CD4-positive, alpha-beta T cell treated with Interleukin-2 at 100 ng/mL for 4 hours (primary cell): ENCODE data around the gene THBS4.
"Not testable (repeated sequence)": the region's sequence is repeated elsewhere in the genome, so short reads cannot be mapped to it uniquely, and the experiment has no call there.

Source experiments
- DNase-seq: peaks from one replicate; pipeline ENCODE4 v3.0.0-alpha.2; 2020; ENCODE audit warnings: low spot score

THBS4 gene

DNA sequence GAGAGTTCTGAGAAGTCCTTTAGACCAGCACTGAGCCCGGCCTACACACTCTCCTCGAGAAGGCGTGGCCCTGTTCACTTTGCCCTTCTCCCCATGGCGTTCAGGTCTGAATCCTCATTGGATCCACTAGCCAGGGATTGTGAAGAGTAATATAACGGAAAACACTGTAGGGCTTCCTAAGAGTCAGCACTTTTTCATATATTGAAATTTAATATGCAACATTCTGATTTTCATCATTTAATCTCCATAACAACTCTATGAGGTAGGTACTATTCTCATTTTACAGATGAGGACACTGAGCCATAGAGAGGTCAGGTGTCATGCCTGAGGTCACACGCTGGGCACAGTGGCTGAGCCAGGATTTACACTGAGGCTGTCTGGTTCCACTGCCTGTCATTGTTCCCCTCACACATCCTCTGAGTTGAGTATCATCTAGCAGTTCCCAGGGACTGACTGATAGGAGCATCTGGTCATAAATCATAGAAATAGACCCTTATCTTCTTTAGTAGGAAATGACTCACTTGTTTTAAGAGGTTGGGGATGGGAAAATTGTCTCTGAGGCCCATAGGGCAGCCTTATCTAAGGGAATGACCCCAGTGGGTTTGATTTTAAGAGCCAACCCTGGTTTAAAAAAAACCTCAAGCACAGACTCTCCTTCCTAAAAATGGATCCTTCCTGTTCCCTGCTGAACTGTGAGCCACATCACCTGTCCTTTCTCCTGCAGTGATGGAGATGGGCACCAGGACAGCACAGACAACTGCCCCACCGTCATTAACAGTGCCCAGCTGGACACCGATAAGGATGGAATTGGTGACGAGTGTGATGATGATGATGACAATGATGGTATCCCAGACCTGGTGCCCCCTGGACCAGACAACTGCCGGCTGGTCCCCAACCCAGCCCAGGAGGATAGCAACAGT lies 41.2 kb downstream of the THBS4 start:
- no peak for DNase-seq

DNA sequence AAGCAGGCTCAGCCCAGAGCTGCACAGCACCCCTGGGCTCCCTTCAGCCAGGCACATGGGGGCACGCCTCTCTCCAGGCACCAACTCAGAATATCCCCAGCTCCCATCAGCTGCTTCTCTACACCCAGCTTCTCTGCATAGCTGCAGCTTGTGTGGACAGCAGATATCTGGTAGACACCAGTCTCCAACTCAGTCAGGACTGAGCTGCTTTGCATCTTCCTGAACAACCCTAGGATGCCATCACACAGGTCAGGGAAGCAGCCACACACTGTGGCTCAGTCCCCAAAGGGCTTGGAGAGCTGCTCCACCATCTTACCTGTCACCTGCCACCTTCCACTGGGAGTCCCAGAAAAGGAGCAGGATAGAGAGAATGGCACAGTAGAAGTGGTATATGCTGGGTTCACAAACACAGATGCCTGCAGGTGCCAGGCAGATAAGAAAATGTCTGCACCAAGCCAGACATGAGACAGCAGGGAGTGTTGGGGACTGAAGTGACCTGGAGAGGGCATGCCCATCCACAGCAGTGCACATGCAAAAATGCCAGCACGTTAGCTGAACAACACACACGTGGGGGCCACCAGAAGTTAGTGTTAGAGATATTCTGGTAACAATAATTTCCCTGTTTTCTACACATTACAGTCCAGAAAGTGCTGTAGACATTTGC lies 42.0 kb downstream of the THBS4 start:
- no peak for DNase-seq

DNA sequence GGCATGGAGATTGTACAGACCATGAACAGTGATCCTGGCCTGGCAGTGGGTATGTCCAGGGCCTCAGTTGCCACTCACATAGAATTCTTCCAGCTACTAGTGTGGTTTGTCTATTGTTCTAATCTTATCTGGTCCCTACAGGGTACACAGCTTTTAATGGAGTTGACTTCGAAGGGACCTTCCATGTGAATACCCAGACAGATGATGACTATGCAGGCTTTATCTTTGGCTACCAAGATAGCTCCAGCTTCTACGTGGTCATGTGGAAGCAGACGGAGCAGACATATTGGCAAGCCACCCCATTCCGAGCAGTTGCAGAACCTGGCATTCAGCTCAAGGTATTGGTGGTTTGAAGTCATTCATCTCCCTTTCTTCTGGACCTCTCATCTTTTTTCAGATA lies 43.8 kb downstream of the THBS4 start:
- no peak for DNase-seq

DNA sequence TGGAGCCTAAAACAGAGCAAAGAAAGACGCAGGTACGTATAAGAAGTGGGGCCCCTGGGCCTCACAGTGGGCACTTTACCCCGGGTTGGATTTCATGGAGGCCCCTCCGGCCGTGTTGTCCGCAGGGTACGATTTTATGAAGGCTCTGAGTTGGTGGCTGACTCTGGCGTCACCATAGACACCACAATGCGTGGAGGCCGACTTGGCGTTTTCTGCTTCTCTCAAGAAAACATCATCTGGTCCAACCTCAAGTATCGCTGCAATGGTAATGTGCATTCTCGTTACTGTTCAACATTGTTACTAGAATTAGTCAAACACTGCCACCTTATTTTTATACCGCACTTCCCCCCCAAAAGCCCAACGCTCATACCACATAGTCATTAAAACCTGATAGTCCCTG lies 47.1 kb downstream of the THBS4 start:
- DNase-seq: no peak

- DNase-seq: peak; percentile 48
Observed at GRCh38 chr5:80082731-80083100, 47.6 kb downstream of the THBS4 start.

- DNase-seq: peak; percentile 58
Observed at GRCh38 chr5:80083101-80083890, 48.1 kb downstream of the THBS4 start.

DNA sequence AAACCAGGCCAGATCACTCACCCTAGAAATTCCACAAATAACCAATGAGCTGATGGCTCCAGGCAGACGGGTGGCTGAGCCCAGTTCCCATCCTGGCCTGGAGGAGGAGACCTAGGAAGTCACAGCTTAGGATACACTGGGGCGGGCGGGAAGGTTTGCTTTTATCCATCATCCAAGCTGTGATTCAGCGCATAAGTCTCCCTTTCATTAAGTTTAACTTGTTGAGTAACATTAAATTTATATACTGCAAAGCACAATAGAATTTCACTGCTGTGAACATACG lies 55.7 kb downstream of the THBS4 start:
- no peak for DNase-seq

- peak; percentile 78 for DNase-seq
Observed at GRCh38 chr5:80091792-80092192, 56.6 kb downstream of the THBS4 start.

GRCh38 chr5:80092486-80093107 lies 57.4 kb downstream of the THBS4 start:
- peak; percentile 12 for DNase-seq

DNA sequence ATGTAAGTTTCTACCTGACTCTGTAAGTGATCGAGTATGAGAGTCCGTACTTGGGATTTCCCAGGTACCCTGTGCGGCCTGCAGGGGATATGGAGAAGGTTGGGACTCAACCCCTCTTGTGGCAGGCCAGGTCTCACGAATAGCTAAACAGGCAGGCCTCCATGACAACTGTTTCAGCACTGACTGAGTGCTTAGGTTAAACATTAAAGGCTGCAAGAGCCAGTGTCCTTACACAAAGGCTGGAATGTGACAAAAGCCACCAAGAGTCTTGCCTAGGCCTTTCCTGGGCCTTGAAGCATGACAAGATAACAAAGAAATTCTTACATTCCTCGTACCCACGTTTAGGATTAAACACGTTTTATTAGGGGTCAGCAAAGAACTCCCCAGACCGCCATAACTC lies 58.6 kb downstream of the THBS4 start:
- no peak for DNase-seq

DNA sequence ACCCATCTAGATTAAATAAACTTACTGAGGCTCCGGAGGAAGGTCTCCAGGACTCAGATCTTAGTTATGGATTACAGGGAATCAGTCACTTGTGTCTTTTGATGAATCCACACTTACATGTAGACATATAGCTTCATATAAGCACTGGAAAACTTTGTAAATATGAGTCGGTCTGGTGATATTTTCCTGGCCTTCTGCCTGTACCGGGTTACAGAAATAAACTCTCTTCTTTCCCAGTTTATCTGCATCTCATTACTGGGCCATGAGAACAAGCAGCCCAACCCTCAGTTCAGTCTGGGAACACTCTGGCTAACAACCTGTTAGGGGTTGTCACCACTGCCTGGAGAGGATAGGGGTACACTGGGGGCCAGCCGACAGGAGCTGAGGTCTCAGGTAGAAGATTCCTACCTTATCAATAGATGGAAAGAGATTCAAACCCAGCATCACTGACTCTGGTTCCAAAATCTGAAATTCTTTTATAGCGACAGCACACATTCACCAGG lies 59.1 kb downstream of the THBS4 start:
- no peak for DNase-seq

GRCh38 chr5:80097451-80097850 lies 62.3 kb downstream of the THBS4 start:
- no peak for DNase-seq

DNA sequence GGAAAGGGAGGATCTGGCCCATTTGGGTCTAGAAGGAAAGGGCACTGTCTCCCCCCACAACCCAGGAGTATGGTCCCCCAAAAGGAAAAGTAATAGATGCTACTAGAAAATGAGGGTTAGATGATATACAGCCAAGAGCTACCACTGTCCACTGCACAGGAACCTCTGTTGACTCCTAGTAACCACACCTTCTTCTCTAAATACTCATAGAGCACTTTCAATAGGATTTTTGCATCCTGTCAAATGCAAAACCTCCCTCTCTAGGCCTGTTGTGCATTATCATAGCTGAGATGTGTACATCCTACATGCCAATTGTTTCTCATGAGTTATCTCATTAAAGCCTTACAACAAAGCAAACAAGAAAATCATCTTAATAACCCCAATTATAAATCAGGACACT lies 66.8 kb downstream of the THBS4 start:
- DNase-seq: no peak

GRCh38 chr5:80103371-80103770 lies 68.2 kb downstream of the THBS4 start:
- DNase-seq: no peak

DNA sequence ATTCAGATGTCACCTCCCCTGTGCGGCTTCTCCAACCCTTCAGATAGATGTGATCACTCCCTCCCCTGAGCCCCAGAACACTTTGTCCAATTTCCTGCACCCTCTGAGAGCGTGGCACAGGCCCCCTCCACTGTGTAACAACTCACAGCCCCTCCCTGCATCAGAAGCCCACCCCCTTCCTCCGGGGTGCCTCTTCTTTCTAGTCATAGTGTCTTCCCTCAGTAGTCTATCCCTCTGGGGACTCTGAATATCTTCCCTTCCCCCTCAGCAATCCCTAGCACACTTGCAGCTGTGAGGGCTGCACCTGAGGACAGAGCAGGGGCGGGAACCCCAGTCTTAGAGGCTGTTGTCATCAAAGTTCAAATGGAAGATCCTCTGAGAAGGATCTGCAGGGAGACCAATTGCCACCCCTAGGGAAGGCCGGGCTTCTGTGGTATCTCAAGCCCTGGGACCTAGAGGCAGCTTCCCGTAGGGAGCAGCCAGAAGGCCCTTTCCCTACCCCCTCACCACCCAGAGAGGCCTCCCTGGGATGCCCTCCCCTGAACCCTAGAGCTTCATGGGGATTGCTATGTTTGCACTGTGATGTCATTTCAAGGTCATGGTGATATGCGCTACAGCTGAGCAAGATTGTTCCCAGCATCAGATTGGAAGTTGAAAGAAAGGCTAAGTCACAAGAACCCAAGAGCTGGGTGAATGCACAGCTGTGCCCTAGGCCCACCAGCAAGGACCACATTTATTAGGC lies 70.7 kb downstream of the THBS4 start:
- DNase-seq: no peak

GRCh38 chr5:80106916-80107315 lies 71.8 kb downstream of the THBS4 start:
- no peak for DNase-seq

GRCh38 chr5:80109646-80110478 lies 74.7 kb downstream of the THBS4 start:
- no peak for DNase-seq

DNA sequence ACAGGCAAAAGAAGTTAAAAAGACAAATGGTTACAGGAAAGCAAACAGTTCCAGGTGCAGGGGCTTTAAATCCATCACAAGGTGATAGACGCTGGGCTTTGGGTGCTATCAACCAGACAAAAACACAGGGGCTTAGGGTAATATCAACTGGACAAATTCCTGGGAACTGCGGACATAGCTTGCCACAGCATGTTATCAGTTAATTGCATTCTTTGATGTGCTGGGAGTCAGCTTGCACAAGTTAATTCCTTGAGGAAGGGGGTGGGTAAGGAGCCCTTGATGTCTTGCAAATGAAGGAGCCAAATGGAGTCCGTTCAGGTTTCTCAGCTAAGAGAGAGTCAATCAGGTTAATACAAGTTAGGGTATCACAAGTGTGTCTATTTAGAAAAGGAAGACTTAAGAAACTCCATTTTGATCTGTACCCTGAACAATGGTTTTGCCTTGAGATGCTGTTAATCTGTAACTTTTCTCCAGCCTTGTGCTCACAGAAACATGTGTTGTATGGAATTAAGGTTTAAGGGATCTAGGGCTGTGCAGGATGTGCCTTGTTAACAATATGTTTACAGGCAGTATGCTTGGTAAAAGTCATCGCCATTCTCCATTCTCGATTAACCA lies 76.3 kb downstream of the THBS4 start:
- not testable (repeated sequence) for DNase-seq

DNA sequence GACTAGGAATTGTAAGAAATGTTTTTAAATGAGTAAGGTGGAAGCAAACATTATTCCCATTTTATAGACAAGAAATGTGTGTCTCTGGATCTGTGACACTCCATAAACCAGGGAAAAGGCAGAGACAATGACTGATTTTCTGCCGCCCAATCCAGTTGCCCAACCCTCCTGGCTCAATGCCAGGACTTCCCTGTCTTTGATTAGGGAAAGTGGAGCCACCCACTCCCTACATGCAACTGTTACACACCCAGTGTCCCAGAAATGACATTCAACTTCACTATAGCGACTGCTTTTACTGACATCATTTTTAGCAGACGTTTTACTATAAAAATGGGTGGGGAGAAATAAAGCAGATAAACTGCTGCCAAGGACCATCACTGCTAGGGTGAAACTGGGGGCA lies 79.7 kb downstream of the THBS4 start:
- DNase-seq: no peak

- no peak for DNase-seq
Observed at GRCh38 chr5:80116000-80116399, 80.9 kb downstream of the THBS4 start.
